Cardiac ventricle fibroblast (primary cell): Measurements from ENCODE around the gene TBXT. TPM values are rescaled to one million over a fixed set of nuclear protein-coding genes. Genes with fewer than 3 reads are reported as not detected.

Source experiments
- total RNA-seq: library from RNA; depleted of rRNA; stranded (reverse); fragments of >200 nt; gene quantifications from 2 replicates; pipeline ENCODE4 v1.2.3, GENCODE V29; 2015

Gene TBXT, protein sequence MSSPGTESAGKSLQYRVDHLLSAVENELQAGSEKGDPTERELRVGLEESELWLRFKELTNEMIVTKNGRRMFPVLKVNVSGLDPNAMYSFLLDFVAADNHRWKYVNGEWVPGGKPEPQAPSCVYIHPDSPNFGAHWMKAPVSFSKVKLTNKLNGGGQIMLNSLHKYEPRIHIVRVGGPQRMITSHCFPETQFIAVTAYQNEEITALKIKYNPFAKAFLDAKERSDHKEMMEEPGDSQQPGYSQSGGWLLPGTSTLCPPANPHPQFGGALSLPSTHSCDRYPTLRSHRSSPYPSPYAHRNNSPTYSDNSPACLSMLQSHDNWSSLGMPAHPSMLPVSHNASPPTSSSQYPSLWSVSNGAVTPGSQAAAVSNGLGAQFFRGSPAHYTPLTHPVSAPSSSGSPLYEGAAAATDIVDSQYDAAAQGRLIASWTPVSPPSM
- total RNA-seq, result not detected in 2 replicates

GRCh38 chr6:166167801-166168615 lies at the start of gene TBXT:
Gene TBXT (minus strand): TSS chr6:166167851. CDS start chr6:166167591, 260 bp downstream.

Other genes starting within 250 kb of the TBXT start
- 0.05 TPM in 1 of 2 replicates, not detected in the other for gene PRR18, start 140.5 kb upstream of the TBXT start, total RNA-seq
- 42.0 and 43.9 TPM in 2 replicates for gene SFT2D1, start 174.7 kb upstream of the TBXT start, total RNA-seq
- gene MPC1, start 215.1 kb upstream of the TBXT start, total RNA-seq, result 22.4 and 28.4 TPM in 2 replicates